HFF-Myc (cell line): ENCODE data around the gene BCAS3.

Experiments
- DNase-seq: peaks from one replicate; pipeline ENCODE4 v3.0.0-alpha.2; 2011; ENCODE audit warnings: low read depth; ENCODE audit errors: extremely low read depth
- H3K4me3 ChIP-seq: replicated peaks from 2 replicates; pipeline ENCODE4 v1.5.1; 2011; ENCODE audit warnings: low read depth, mild to moderate bottlenecking, control low read depth, low read length
- CTCF ChIP-seq: IDR thresholded peaks from 2 replicates; pipeline ENCODE4 v1.5.1; 2012; ENCODE audit warnings: mild to moderate bottlenecking, low read depth, low read length, control low read depth; ENCODE audit errors: missing control alignments

Gene BCAS3

GRCh38 chr17:61253362-61253761, 575.7 kb downstream of the BCAS3 start:
- H3K4me3 ChIP-seq = no peak overlapping the region
- no peak for TF ChIP-seq CTCF
- DNase-seq = no peak

- no peak for TF ChIP-seq CTCF
- H3K4me3 ChIP-seq = no peak overlapping the region
- DNase-seq = no peak
Measured at GRCh38 chr17:61253937-61254574, 576.4 kb downstream of the BCAS3 start.

- no peak overlapping the region for H3K4me3 ChIP-seq
- no peak for DNase-seq
- TF ChIP-seq CTCF = no peak
Measured at GRCh38 chr17:61254904-61255303, 577.3 kb downstream of the BCAS3 start.

- TF ChIP-seq CTCF = no peak
- DNase-seq = no peak
- no peak overlapping the region for H3K4me3 ChIP-seq
Measured at GRCh38 chr17:61255647-61256046, 578.0 kb downstream of the BCAS3 start.

GRCh38 chr17:61259360-61259759, 581.7 kb downstream of the BCAS3 start:
- no peak for DNase-seq
- no peak for TF ChIP-seq CTCF
- no peak overlapping the region for H3K4me3 ChIP-seq

GRCh38 chr17:61260071-61260797, 582.6 kb downstream of the BCAS3 start:
- H3K4me3 ChIP-seq = no peak overlapping the region
- no peak for TF ChIP-seq CTCF
- no peak for DNase-seq
